NCI-H2171 treated with DMSO at 0.1 percent for 48 hours (cell line): ENCODE results near the gene RABGGTA.
A peak's percentile ranks its signal among the peaks of the same experiment; 100 is the strongest.
"Not testable (repeated sequence)": the region's sequence is repeated elsewhere in the genome, so short reads cannot be mapped to it uniquely, and the experiment has no call there.

Experiments
- DNase-seq: peaks from one replicate; lab custom pipeline; 2025; lab: John Stamatoyannopoulos, UW

Gene RABGGTA

GRCh38 chr14:24260780-24261157 lies 10.6 kb downstream of the RABGGTA start:
- no peak for DNase-seq

GRCh38 chr14:24260026-24260779 lies 11.2 kb downstream of the RABGGTA start:
- DNase-seq, result no peak

GRCh38 chr14:24259282-24260025 lies 11.9 kb downstream of the RABGGTA start:
- DNase-seq, result no peak

- DNase-seq, result no peak
These were observed 12.7 kb downstream of the RABGGTA start for GRCh38 chr14:24258548-24259265.

- no peak for DNase-seq
These were observed 13.3 kb downstream of the RABGGTA start for GRCh38 chr14:24258119-24258518.

- DNase-seq, result no peak
These were observed 14.4 kb downstream of the RABGGTA start for GRCh38 chr14:24256960-24257359.

GRCh38 chr14:24255931-24256711 lies 15.3 kb downstream of the RABGGTA start:
- no peak for DNase-seq

- DNase-seq, result no peak
These were observed 16.0 kb downstream of the RABGGTA start for GRCh38 chr14:24255438-24255837.

- no peak for DNase-seq
These were observed 16.6 kb downstream of the RABGGTA start for GRCh38 chr14:24254630-24255392.

- DNase-seq, result no peak
These were observed 17.5 kb downstream of the RABGGTA start for GRCh38 chr14:24253936-24254335.

- no peak for DNase-seq
These were observed 18.9 kb downstream of the RABGGTA start for GRCh38 chr14:24252289-24253124.

- DNase-seq, result no peak
These were observed 19.5 kb downstream of the RABGGTA start for GRCh38 chr14:24251880-24252288.

- no peak for DNase-seq
These were observed 21.0 kb downstream of the RABGGTA start for GRCh38 chr14:24250354-24250753.

- DNase-seq, result no peak
These were observed 22.0 kb downstream of the RABGGTA start for GRCh38 chr14:24249230-24250021.

- DNase-seq, result no peak
These were observed 24.0 kb downstream of the RABGGTA start for GRCh38 chr14:24247422-24247821.

GRCh38 chr14:24246765-24247212 lies 24.6 kb downstream of the RABGGTA start:
- DNase-seq, result no peak

- DNase-seq, result not testable (repeated sequence)
These were observed 26.0 kb downstream of the RABGGTA start for GRCh38 chr14:24245350-24245749.

- DNase-seq, result peak; percentile 42
These were observed 28.0 kb downstream of the RABGGTA start for GRCh38 chr14:24243336-24243836.

- DNase-seq, result no peak
These were observed 29.5 kb downstream of the RABGGTA start for GRCh38 chr14:24241829-24242443.
